HepG2 (cell line): ENCODE data around the gene ARHGDIA. TPM values are rescaled to one million over a fixed set of nuclear protein-coding genes. Genes with fewer than 3 reads are reported as not detected.

ENCODE experiments used
- AGO1 ChIP-seq: fragments of 200-400 bp; formaldehyde crosslinking; IDR thresholded peaks from 2 replicates; pipeline ENCODE4 v1.6.1; 2017; ENCODE audit warnings: mild to moderate bottlenecking, low read depth, low read length, moderate library complexity; ENCODE audit not compliant: poor library complexity, severe bottlenecking
- ARID4A ChIP-seq: sonication (generic); formaldehyde crosslinking; IDR thresholded peaks from 2 replicates; pipeline ENCODE4 v1.5.0; 2020; ENCODE audit warnings: mild to moderate bottlenecking, missing genetic modification reagents, borderline replicate concordance
- MXD3 ChIP-seq: IDR thresholded peaks from 2 replicates; pipeline ENCODE4 v1.6.1; 2016; ENCODE audit warnings: mild to moderate bottlenecking, missing biosample characterization, missing genetic modification reagents
- NR0B2 ChIP-seq: sonication (generic); formaldehyde crosslinking; IDR thresholded peaks from 2 replicates; pipeline ENCODE4 v1.4.0; 2020; ENCODE audit warnings: mild to moderate bottlenecking, missing genetic modification reagents
- NR2F1 ChIP-seq, 2 experiments: fragments of 450-650 bp in 1 of 2; formaldehyde crosslinking in 1 of 2; IDR thresholded peaks; 2 replicates each; pipeline versions ENCODE4 v1.5.0 to v1.6.1; 2016 to 2020; ENCODE audit warnings: mild to moderate bottlenecking in 1 of 2, missing compliant biosample characterization in 1 of 2, missing genetic modification reagents in 1 of 2, moderate library complexity in 1 of 2
- ONECUT2 ChIP-seq: sonication (generic); formaldehyde crosslinking; IDR thresholded peaks from 2 replicates; pipeline ENCODE4 v1.4.0; 2020; ENCODE audit warnings: missing genetic modification reagents
- RBFOX2 ChIP-seq: fragments of 200-400 bp; formaldehyde crosslinking; IDR thresholded peaks from 2 replicates; pipeline ENCODE4 v1.6.1; 2017; ENCODE audit warnings: low read depth, mild to moderate bottlenecking, low read length
- SIN3A ChIP-seq: IDR thresholded peaks from 2 replicates; pipeline ENCODE4 v1.6.1; 2011; ENCODE audit warnings: low read depth, mild to moderate bottlenecking, control low read depth, low read length, borderline replicate concordance
- TEF ChIP-seq: sonication (generic); formaldehyde crosslinking; IDR thresholded peaks from 2 replicates; pipeline ENCODE4 v1.5.0; 2020; ENCODE audit warnings: missing genetic modification reagents
- WIZ ChIP-seq: sonication (generic); formaldehyde crosslinking; IDR thresholded peaks from 2 replicates; pipeline ENCODE4 v1.5.1; 2020; ENCODE audit warnings: mild to moderate bottlenecking, missing genetic modification reagents
- YY1 ChIP-seq: IDR thresholded peaks from 2 replicates; pipeline ENCODE4 v1.6.1; 2011; ENCODE audit warnings: low read length, low read depth, moderate library complexity, mild to moderate bottlenecking; ENCODE audit not compliant: insufficient read depth, insufficient replicate concordance
- ZNF263 ChIP-seq: sonication (generic); formaldehyde crosslinking; IDR thresholded peaks from 2 replicates; pipeline ENCODE4 v1.4.0; 2020; ENCODE audit warnings: missing genetic modification reagents
- ZNF414 ChIP-seq: sonication (generic); formaldehyde crosslinking; IDR thresholded peaks from 2 replicates; pipeline ENCODE4 v1.5.0; 2020; ENCODE audit warnings: missing genetic modification reagents
- ZNF768 ChIP-seq: sonication (generic); formaldehyde crosslinking; IDR thresholded peaks from 2 replicates; pipeline ENCODE4 v1.4.0; 2020; ENCODE audit warnings: missing genetic modification reagents
- ZNF878 ChIP-seq: sonication (generic); formaldehyde crosslinking; IDR thresholded peaks from 2 replicates; pipeline ENCODE4 v1.8.1; 2023; ENCODE audit warnings: mild to moderate bottlenecking, missing genetic modification reagents, moderate library complexity
- polyA plus RNA-seq, 8 experiments: library from polyadenylated mRNA; depleted of rRNA in 3 of 8; stranded (reverse) in 7 of 8; unstranded in 1 of 8; fragments of >200 nt; fragmentation: Illumina TruSeq in 4 of 8; extraction: Trizol in 4 of 8; gene quantifications; 2 replicates each; pipeline versions ENCODE4 v1.2.1 to v1.2.3, GENCODE V29; 2011 to 2016; ENCODE audit warnings: low read depth in 4 of 8, missing spikeins in 1 of 8, mixed read lengths in 1 of 8; ENCODE audit not compliant: insufficient read depth in 1 of 8
- total RNA-seq, 5 experiments: library from RNA; depleted of rRNA; stranded (reverse); fragments of >200 nt; fragmentation: Illumina TruSeq; extraction: Trizol; gene quantifications; 2 replicates each; pipeline ENCODE4 v1.2.3, GENCODE V29; 2016; ENCODE audit warnings: low read depth in 1 of 5
- TF ChIP-seq, protein P1 (sequence below): sonication (generic); formaldehyde crosslinking; IDR thresholded peaks from 2 replicates; pipeline ENCODE4 v1.4.0; 2020; ENCODE audit warnings: missing genetic modification reagents, mild to moderate bottlenecking, borderline replicate concordance

ARHGDIA gene
- total and polyA plus RNA-seq, 2 of the 13 experiments (the other 11 are each of a cell fraction or from before 2014, with no cell fraction given) = 40.0 to 64.0 TPM

DNA sequence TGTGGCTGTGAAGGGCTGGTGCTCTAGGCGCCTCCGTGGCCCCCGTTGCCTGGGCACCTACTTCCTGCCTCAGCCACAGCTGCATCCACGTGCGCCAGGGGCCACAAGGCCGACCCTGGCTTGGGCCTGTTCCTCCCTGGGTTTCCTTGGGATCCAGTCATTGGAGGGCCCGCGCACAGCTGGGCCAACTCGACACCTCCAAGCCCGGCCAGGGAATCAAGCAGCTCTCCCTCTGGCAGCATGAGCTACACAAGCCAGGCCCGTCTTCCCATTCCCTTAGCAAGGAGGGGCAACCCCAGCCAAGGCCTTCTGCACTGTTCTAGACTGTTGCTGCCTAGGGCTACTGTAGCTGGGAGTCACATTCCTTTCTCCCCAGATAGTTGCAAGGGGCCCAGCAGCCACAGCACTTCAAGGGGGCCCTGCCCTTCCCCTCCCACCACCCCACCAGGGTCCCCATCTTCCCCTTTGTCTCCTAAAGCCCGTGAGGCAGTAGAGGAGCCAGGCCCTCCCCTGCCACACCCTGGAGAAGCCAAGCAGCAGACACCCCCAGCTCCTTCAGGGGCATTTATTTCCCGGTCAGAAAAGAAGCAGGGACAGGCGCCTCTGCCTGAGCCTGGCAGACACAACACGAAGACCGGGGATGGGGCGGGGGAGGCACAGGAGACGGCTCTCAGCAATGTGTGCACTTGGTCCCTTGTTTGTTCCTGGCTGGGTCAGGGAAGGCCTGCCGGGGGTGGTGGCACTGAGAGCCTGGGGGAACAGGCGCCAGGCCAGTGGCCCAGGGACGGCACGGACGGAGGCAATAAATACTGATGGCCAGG lies 3.8 kb downstream of the ARHGDIA start (continued):
- TF ChIP-seq ONECUT2 (CRISPR knock-in tag) (no peak; the same call in 1 of the 2 replicates), NR0B2 (CRISPR knock-in tag) (peak; percentile 71), ARID4A (CRISPR knock-in tag) (peak; percentile 43), RBFOX2 (peak; percentile 84), NR2F1 (CRISPR knock-in tag; IDR thresholded peaks at IDR 0.05) (peak in 1 of 2 experiments; percentile 38; a peak in 2 of 4 replicates), ZNF414 (CRISPR knock-in tag) (no peak), WIZ (CRISPR knock-in tag) (peak; percentile 31; the same call in 1 of the 2 replicates), SIN3A (peak; percentile 77; the same call in 1 of the 2 replicates), ZNF878 (peak; percentile 66; the same call in 1 of the 2 replicates), MXD3 (CRISPR knock-in tag) (0 out of 2 replicates have a peak, but pooled peaks have one; percentile 14), TEF (CRISPR knock-in tag) (no peak), ZNF768 (peak; percentile 58; the same call in 1 of the 2 replicates), YY1 (peak; percentile 11), ZNF263 (peak; percentile 16; the same call in 1 of the 2 replicates), AGO1 (peak; percentile 99)
- TF ChIP-seq, protein P1, sequence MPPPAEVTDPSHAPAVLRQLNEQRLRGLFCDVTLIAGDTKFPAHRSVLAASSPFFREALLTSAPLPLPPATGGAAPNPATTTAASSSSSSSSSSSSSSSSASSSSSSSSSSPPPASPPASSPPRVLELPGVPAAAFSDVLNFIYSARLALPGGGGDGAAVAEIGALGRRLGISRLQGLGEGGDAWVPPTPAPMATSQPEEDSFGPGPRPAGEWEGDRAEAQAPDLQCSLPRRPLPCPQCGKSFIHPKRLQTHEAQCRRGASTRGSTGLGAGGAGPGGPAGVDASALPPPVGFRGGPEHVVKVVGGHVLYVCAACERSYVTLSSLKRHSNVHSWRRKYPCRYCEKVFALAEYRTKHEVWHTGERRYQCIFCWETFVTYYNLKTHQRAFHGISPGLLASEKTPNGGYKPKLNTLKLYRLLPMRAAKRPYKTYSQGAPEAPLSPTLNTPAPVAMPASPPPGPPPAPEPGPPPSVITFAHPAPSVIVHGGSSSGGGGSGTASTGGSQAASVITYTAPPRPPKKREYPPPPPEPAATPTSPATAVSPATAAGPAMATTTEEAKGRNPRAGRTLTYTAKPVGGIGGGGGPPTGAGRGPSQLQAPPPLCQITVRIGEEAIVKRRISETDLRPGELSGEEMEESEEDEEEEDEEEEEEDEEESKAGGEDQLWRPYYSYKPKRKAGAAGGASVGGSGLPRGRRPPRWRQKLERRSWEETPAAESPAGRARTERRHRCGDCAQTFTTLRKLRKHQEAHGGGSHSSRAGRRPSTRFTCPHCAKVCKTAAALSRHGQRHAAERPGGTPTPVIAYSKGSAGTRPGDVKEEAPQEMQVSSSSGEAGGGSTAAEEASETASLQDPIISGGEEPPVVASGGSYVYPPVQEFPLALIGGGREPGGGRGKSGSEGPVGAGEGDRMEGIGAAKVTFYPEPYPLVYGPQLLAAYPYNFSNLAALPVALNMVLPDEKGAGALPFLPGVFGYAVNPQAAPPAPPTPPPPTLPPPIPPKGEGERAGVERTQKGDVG = no peak; the same call in 1 of the 2 replicates
